NCI-H510A (cell line): ENCODE data around the gene RTN4IP1.

Experiments used
- DNase-seq: peaks from one replicate; lab custom pipeline; 2025; lab: John Stamatoyannopoulos, UW

The RTN4IP1 gene

DNA sequence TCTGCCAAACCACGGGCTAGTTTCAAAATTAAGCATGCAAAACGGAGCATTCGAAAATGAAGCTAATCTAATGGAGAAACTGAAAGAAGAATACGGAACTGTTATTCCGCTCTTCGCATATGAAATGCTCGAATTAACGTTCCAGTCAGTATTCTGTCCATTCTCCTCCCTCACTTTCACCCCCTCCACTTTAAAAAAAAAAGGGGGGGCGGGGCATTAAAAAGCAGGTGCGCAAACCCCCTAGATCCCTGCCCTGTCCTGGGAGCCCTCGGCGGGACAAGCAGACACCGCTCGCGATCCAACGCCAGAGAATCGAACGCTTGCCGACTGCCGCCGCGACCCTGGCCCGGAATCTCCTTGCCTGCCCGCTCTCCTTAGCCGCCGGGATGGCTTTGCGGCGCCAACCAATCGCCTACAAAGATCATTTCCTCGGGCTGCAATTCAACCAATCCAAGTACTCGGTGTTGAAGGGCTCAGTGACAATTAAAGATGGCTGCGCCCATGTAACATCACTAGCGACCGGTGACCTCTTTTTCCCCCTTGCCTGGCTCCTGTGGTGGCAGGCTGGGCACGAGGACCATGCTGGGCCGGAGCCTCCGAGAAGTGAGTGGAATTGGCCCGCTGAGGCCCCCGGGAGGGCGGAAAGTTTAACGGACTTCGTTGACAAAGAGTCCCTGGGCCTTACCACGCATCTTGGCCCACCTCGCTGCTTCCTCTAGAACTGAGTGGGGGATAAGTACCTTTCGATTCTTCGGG, at the start of gene RTN4IP1, which contains the start of gene QRSL1:
TSS of gene RTN4IP1 (minus strand) at position 396 of the 756 bp plus-strand sequence. CDS start 477 bp downstream, outside the sequence.
TSS of gene QRSL1 (plus strand) at position 476 of the 756 bp plus-strand sequence. CDS start at position 580, 104 bp downstream.
- peak; percentile 67 for DNase-seq

DNA sequence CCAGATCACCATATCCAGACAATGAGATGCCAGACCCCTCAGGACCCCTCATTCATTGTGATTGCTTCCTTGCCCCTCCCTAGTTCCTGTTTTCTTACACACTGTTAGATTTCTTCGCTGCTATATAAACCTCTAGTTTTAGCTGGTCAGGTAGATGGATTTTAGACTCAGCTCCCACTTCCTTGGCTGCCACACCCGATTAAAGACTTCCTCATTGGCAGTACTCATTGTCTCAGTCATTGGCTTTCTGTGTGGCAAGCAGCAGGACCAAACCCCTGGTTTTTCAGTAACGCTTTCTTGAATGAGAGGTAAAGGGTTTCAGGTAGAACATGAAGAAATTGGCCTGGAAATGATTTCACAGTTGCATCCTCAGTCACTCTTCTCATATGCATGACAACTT, 48.0 kb upstream of the RTN4IP1 start:
- DNase-seq, result no peak

DNA sequence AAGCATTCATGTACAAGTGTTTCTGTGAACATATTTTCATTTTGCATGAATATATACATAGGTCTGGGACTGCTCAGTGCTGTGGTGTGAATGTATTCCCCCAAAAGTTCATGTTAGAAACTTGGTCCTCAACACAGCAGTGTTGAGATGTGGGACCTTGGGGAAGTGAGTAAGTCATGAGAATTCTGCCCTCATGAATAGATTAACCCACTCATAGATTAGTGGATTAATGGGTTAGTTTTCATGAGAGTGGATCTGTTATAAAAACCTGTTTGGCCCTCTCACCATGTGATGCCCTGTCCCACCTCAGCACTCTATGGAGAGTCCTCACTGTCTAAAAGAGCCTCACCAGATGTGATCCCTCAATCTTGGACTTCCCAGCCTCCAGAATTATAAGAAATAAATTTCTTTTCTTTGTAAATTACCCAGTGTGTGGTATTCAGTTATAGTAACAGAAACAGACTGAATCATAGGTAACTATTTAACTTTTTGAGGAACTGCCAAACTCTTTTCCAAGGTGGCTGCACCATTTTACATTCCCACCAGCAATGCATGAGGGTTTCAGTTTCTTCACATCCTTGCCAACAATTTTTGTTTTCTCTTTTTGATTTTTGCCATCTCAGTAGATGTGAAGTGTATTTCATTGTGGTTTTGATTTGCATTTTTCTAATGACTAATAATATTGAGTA, 45.4 kb upstream of the RTN4IP1 start:
- no peak for DNase-seq

DNA sequence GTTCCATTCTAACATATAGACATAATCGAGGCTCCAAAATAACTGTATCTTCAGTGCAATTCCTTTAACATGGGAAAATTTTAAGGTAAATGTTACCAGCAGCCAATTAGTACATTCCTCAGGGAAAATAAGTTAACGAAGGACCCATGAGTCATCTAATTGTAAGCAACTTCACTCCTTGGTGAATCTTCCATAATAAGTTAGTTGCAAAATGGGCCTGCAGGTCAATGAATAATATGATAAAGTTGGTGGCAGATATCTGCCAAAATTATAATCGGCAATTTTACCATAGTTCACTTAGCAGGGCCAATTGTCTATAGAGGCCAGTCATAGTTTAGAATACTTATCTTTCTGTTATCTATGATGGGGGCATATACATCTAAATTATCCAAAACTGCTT, 42.4 kb upstream of the RTN4IP1 start:
- DNase-seq, result no peak

DNA sequence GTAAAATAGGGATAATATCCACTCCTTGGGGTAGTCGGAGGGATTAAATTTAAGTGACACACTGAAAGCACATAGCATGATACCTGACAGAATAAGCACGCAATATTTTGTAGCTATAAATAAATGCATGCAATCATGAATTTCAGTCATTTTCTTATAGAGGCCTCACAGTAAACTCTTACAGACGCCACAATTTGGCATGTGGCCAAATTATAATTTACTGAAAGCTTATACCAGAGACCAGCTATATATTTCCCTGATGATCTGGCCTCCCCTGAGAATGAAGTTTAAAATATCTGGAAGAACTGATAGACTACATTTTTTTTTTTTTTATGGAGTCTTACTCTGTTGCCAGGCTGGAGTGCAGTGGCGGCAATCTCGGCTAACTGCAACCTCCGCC, 40.9 kb upstream of the RTN4IP1 start:
- no peak for DNase-seq

- DNase-seq, result no peak
Measured at GRCh38 chr6:106667022-106667402, 37.7 kb upstream of the RTN4IP1 start.

GRCh38 chr6:106666282-106667021, 37.2 kb upstream of the RTN4IP1 start:
- no peak for DNase-seq

- DNase-seq, result no peak
Measured at GRCh38 chr6:106662458-106662857, 33.2 kb upstream of the RTN4IP1 start.

GRCh38 chr6:106659859-106660258, 30.6 kb upstream of the RTN4IP1 start:
- DNase-seq, result no peak

DNA sequence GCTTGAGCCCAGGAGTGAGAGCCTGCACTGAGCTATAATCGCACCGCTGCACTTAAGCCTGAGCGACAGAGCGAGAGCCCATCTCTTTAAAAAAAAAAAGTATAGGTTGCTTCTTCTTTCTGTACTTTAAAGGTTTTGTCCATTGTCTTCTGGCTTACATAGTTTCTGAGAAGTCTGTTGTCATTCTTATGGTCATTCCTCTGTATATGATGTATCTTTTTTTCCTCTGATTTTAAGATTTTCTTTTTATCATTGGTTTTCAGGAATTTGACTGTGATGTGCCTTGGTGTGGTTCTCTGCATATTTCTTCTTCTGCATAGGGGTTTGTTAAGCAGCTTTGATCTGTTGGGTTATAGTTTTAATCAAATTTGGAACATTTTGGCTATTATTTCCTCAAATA, 29.2 kb upstream of the RTN4IP1 start:
- no peak for DNase-seq

DNA sequence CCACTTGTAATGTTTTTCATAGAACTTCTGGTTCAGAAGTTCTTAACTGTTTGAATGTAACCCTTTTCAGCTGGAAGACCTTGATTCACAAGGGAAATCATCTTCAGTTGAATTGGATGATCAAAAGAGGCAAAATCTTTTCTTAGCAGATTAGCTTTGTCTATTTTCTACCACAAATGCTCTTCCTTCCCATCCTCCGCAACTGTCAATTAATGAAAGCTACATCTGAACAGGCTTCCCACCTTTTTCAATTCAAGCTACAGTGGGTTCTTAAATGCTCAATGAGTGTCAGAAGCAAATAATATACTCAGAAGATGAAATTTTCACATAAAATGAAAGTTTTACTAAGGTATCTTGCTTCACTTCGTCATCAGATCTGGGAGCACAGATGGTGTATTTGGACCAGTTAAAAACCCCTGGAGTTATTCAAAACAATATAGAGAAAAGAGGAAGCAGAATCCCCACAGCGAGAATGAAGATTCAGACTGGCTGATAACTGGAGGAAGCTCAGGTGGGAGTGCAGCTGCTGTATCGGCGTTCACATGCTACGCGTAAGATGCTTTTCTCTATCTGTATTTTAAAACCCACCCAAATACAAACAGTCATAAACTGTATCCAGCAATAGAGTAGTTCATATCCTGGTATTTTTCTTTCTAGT, 19.5 kb upstream of the RTN4IP1 start:
- no peak for DNase-seq

- no peak for DNase-seq
Measured at GRCh38 chr6:106643061-106643460, 13.8 kb upstream of the RTN4IP1 start.

DNA sequence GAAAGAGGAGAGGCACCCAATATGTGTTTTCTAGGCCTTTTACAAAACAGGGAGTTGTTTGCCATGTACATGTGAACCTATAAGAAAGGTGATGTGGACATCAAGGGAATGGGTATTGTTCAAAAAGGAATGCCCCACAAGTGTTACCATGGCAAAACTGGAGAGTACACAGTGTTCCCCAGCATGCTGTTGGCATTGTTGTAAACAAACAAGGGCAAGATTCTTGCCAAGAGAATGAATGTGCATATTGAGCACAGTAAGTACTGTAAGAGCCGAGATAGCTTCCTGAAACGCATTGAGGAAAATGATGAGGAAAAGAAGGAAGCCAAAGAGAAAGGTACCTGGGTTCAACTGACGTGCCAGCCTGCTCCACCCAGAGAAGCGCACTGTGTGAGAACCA, 13.2 kb upstream of the RTN4IP1 start:
- no peak for DNase-seq

DNA sequence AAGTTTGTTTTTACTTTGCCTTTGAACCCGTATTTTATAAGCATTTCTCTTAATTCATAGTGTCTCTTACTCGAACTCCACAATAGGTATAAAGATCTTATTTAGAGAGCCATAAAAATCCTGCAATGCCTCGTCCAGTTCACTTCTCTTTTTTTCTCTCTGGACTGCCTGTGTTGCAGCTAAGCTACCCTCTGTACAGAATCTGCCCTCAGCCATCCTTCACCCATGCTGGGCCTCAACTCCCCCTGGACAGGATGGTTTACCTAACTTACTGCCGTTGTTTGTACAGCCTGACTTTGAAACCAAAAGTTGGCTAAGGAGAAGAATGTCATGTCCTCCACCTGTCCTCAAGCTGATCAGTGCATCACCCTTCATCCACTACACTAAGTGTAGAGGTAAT, 10.5 kb upstream of the RTN4IP1 start:
- DNase-seq, result no peak

GRCh38 chr6:106637717-106638341, 8.5 kb upstream of the RTN4IP1 start:
- DNase-seq, result no peak

DNA sequence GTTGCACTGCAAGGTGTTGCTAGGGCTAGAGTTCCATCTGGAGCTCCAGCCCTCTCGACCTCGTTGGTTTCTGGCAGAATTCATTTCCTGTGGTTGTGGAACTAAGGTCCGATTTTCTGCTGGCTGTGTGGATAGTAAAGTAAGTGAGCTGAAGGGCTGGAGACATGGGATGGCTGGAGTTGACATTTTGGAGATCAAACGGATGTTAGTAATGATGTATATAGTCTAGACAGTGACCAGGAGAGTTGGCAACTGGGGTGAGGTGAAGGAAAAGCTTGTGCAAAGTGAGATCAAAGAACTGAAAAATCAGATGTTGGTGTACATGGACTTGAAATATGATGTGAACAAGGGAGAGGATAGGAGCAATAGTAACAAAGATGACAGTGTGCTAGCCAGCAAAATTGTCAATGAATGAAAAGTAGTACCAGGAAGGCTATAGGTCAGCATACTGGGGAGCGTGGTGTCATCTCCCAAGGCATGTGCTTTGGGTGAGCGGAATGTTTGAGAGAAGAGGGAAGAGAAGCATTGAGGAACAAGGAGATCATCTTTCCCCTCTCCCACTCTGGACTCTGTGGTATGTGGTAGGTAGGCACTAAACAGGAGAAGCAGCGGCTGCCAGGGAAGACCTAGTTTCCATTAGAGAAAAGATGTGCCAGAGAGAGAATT, 7.9 kb upstream of the RTN4IP1 start:
- DNase-seq, result no peak

DNA sequence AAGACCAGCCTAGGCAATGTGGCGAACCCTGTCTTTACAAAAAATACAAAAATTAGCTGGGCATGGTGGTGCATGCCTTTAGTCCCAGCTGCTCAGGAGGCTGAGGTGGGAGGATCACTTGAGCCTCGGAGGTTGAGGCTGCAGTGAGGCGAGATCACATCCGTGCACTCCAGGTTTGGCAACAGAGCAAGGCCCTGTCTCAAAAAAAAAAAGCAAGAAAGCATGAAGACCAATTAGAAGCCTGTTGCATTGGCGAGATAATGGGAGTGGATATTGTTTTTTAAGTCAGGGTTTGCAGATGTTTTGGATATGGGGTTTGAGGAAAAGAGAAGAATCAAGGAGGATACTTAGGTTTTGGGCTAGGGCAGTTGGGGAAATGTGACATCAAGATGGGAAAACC, 5.3 kb upstream of the RTN4IP1 start:
- DNase-seq, result no peak

GRCh38 chr6:106631346-106631745, 2.0 kb upstream of the RTN4IP1 start:
- DNase-seq, result no peak

DNA sequence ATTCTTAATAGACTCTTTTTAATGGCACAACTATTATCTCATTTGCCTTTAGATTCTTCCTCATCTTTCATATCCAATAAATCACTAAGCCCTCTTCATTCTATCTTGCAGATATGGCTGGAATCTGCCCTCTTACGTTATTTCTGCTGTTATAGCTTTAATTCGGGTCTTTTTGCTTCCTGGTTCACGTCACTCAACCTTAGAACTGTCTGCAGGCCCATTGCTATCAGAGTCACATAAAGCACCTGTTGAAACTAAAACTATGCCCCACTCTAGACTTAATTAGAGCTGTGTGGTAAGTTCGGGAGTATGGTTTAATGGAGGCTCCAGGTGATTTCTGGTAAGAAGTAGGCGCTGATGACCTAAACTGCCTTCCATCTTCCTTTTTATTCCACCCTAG, 1.1 kb upstream of the RTN4IP1 start:
- DNase-seq, result no peak

- DNase-seq, result no peak
Measured at GRCh38 chr6:106629859-106630163, 513 bp upstream of the RTN4IP1 start.

- no peak for DNase-seq
Measured at GRCh38 chr6:106628658-106629102, 618 bp downstream of the RTN4IP1 start.
